GM19025 (cell line): ENCODE results near the gene USP49.
"Not testable (repeated sequence)": the region's sequence is repeated elsewhere in the genome, so short reads cannot be mapped to it uniquely, and the experiment has no call there.

Experiments
- ATAC-seq: cut with Tn5 transposase; IDR thresholded peaks from one replicate; pipeline ENCODE4 v1.9.1; 2021; ENCODE audit warnings: mild to moderate bottlenecking, low read depth, moderate library complexity; ENCODE audit not compliant: unreplicated experiment

Gene USP49

DNA sequence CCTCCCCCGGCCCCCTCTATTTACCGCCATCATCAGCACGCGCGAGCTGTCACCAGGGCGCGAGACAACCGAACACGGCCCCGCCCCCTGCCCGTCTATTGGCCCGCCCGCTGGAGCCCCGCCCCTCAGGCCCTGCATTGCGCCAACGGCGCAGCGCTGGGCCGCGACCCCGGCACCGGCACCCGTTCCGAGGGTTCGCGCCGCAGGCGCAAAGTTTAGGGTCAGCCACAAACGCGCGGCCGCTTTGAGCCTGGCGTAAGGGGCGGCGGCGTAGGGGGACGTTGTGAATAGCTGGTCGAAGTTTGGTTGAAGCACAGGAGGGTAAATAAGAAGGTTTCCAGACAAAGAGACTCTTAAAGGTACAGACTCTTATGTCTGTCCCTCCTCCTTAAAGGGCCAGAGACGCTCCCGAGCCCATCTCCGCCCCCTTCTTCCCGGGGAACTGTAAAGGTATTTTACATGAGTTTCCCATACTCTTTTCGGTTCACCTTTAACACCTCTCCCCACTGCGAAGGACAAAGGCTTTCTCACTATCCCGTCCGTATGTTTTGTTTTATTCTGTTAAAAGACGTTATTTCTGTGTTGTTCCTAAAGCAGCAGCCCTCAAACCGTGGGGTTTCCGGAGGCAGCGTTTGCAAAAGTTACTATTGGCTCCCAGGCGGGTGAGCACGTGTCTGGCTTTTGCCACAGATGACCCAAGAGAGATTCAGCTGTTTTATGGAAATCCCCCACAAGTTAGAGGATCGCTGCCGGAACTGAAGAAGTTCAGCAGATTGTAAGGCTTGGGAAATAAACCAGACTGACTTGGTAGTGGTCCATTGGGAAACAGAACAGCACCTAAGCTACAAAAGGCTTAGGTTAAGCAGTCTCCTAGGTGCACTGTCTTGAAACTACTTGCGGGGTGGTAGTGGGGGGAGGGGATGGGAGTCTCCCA lies at the start of gene USP49:
Gene USP49, minus strand, starts transcription at position 76 of the 934 bp plus-strand sequence. CDS start 88,392 bp downstream, outside the sequence.
- peak; percentile 85 for ATAC-seq

DNA sequence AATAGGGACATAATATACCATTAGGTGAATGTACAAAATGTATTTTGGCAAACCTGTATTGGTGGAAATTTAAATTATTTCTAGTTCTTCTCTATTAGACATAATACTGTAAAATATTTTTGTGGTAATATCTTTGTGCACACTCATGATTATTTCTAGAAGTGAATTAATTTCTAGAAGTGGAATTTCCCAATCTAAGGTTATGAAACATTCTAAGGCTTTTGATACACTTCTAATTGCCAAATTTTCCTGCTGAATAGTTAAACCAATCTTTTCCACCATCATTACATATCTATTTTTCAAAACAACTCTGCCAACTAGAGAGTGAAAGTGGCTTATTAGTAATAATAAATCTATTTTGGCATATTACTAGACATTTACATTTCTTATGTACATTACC lies 48.3 kb upstream of the USP49 start:
- ATAC-seq, result no peak

DNA sequence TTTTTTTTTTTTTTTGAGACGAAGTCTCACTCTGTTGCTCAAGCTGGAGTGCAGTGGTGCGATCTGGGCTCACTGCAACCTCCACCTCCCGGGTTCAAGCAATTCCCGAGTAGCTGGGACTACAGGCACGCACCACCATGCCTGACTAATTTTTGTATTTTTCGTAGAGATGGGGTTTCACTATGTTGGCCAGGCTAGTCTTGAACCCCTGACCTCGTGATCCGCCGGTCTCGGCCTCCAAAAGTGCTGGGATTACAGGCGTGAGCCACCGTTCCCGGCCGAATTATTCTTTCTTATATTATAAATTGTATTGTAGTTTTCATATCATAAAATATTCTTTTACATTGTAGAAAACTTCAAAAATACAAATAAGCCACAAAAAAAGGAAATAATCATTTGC lies 47.7 kb upstream of the USP49 start:
- ATAC-seq, result not testable (repeated sequence)

DNA sequence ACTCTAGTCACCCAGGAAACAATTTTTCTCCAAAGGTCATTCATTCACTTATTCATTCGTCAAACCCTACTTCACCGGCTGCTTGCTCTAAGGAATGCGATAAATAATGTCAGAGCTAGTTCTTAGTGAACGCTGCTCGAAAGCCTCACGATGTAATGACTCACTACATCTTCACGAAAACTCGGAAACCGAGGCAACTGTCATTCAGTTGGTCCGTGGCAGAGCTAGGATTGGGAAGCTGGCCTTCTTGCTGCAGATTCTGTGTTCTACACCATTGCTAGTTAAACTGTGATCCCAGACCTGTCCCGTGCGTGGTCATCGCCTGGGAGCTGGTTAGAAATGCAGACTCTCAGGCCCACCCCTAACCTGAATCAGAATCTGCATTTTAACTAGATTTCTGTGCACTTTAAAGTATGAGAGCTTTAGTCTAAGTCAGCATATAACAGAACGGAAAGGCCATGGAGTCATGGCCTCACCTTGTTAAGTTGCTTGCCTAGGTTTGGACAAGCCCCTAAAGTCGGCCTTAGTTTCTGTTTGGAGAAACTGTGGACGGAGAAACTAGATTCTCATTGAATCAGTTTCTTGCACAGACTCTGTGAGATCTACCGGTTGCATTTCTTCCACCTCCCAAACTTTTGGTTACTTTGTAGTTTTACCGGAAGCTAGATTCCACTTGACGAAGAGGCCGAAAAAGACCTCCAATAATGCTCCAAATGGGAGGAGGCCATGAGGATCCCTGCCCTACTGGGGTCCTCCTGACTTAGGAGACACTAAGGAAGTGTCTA lies 47.1 kb upstream of the USP49 start:
- no peak for ATAC-seq

DNA sequence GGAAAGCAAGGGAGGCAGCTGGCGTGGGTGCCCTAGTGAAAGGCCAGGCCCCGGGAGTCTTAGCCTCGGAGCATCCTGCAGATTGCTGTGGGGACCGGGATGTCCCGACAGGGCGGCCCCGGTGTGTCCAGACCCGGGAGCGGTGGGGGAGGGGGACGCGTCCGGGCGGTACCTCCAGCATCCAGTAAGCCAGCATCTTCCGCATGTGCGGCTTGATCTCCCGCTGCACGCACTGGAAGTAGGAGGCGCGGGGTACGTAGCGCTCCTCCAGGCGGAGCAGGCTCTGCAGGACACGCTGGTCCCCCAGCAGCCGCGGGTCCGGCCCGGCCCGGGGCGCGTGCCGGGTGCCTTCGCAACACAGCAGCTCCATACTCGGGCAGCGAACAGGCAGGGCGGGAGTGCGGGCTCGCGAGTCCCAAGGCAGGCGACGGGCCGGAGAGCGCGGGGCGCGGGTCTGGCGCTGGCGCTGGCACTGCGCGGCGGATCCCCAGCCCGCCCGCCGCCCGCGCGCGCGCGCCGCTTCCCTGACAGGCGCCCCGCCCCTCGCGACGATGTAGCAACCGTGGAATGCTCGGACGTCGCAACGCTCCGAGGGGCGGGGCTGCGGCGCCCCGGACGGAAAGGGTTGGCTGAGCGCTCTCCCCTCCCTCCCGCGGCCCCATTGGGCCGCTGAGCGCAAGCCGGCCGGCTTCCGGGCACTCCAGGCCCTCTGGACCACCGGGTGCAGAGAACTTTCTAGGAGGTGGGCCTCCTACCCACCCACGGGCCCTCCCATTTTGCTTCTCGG lies 46.3 kb upstream of the USP49 start, which contains the start of gene CCND3:
Gene CCND3, minus strand, starts transcription at position 529 of the 787 bp plus-strand sequence. Its CDS starts 159 bp downstream, at position 370.
- ATAC-seq, result peak; percentile 91

DNA sequence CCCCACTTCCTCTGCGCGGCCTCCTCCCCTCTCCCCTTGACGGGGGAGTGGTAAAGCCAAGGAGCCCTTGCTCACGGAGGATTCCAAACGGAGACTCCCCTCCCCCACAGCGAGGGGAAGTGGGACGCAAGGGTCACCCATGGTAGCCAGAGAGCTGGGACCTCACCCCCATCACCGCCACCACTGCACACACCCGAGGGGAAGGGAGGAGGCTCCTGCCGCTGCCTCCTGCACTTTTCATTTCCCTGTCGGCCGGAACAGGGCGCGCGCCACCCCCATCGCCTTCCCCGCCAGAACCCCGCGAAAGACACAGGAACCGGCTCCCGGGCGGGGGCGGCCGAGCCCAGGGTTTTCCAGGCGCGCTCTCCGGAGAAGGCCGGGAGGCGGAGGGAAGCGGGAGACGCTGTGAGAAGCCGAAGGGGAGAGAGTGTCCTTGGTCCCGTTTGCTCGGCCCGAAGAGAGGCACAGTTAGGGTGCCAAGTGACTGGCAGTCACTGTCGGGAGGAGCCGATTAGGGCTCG lies 45.6 kb upstream of the USP49 start:
- no peak for ATAC-seq

DNA sequence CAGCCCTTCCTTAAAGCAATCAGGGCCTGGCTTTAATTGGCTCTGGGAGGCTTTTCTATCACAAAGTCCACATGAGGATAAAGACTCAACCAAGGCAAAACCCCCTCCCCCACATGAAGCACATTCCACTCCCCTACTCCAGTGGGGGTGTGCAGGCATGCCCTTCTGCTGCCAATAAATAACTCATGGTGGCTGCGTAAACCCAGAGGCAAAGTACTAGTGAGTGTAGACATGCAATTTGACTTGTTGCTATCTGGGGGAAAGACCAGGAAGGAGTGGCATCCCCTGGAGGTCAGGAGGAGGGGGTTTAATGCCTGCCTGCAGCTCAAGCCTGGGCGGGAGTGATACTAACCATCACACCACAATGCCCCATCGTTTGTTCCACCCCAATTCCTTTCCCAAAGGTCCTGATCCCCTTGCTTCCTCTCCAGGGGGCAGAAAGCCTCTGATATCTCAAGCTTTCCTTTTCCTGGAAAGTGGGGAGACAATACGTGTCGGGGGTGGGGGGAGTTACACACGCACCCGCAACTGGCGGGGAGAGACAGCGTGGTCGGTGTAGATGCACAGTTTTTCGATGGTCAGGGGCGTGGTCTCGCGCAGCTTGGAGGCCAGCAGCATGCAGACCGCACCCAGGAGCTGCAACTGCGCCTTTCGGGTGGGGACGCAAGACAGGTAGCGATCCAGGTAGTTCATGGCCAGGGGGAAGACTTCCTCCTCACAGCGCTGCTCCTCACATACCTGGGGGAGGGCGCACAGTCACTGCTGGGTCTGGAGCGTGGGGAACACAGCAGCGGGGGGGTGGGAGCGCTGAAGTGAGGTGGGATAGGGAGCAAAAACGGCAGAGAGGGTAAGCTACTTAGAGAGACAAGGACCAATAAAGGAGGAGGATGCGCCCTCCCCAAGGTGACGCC lies 44.9 kb upstream of the USP49 start:
- ATAC-seq, result no peak

DNA sequence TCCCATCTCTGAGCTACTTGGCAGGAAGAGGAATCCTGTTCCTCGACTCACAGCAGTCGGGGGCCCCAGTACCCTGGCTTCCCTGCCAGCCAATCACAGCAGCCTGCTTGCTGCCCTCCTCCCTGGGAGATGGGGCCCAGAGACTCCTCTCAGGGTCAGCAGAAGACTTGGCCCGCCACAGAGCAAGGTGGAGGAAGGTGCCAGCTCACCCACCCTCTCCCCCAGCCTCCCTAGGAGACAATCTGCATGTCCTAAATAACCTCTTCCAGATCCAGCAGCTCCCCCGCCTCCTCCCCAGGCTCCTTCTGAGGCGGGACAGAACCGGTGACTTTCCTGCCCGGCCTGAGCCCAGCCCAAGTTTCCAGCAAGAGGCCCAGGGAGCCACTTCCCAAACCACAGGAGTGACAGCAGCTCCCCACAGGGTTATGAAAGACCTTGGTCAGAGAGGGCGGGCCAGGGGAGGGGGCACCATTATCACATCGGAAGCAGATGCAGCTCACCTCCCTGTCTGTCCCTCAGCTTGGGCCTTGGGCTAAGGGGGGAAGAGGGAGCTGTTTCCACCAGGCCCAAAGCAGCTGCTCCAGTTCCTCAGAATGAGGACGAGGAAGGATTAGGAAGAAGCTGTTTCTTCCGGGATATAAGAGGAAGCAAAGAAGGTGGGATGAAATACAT lies 44.1 kb upstream of the USP49 start:
- ATAC-seq, result no peak

DNA sequence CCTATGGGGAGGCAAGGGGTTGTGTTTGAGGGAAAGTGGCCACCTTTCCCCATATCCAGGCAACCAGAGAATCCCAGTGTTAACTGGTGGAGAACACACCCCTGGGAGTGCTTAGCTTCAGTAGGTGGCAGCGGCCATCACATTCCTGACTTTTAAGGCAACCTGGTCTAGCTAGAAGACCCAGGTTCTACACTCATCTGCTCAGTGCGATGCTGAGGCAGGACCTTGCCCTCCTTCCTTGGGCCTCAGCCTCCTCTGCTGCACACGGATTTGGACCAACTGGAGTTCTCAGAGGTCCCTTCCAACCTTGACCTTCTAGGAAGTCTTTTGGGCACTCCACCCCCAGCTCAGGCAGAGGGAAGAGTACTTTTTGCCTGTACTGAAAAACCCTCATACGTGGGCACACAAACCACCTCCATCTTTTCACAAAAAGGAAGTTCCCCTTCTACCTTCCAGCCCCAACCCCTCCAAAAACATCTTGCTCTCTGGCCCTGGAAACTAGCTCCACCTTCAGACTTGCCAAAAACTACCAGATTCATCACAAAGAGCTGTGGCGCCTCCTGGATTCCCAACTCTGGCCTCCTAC lies 43.5 kb upstream of the USP49 start:
- ATAC-seq, result no peak

DNA sequence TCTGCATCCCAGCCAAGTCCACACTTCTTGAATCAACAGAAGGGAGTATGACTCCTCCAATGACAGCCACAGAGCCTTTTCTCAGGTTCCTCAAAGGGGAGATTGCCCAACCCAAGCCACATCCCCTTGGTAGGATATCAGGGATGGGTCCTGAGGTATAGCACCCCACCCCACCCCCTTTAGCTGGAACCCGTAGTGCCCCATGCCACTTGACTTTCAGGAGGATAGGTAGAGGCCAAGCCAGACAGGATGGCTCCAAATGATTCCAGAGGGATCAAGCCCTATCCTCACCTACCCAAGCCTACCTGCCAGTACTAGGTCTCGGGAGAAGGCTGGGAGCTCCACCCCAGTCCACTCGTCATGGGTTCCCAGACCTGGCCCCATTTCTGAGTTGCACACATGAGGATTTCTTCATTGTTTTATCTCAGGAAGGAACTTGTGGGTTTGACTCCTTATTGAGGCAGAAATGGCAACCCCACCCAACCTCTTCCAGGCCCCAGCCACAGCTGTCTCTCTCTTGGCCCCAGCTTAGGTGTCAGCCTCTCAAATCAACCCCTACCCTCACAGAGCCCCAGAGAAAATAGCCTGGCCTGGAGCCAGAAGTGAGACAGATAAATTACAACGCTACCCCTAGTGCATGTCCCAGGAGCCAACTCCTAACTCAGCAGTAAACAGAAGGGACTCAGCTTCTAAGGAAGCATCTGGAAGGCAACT lies 42.8 kb upstream of the USP49 start:
- ATAC-seq, result no peak

DNA sequence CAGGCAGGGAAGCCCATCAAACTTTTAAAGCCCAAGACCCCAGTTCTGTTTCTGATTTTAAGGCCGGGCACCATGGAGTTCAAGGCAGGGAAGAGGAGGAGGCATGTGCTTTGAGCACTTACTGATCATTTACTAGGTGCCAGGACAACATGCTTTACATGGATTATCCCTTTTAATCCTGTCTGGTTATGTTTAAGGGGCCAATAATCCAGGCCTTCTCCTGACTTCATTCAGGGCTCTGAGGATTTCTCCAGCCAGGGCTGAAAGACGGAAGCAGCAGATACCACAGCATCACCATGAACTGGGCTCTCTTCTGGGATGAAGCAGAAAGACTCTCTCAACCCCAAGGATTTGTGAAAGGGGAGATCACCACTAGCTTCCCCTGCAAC lies 42.3 kb upstream of the USP49 start:
- no peak for ATAC-seq

DNA sequence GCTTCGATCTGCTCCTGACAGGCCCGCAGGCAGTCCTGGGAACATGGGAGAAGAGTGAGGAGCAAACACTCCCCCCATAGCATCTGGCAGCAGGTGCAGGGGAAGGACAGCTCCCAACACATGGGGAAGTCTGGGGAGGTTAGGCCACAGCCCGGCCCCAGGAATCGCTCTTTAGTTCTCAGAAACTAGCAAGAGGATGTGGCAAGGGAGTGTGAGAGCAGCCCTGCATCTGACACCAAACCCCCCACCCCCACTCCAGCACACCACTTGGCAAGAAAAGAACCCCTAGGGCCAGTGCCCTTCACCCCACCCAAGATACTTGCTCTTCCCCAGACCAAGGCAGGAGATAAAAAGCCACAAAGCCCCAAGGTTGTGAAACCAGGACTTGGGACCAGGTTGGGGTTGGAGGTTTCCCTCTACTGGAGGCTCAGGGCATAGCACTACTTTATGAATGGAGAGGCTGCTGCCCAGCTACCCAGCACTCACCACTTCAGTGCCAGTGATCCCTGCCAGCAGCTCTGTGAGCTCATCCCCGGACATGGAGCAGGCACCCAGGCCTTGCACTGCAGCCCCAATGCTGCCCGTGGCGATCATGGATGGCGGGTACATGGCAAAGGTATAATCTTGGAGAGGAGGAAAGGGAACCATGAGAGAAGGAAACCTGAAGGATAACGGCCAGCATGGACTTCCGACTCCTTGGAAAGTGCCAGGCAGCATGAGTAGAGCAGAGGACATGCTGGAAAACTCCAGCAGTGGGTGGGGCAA lies 41.1 kb upstream of the USP49 start:
- ATAC-seq, result no peak

DNA sequence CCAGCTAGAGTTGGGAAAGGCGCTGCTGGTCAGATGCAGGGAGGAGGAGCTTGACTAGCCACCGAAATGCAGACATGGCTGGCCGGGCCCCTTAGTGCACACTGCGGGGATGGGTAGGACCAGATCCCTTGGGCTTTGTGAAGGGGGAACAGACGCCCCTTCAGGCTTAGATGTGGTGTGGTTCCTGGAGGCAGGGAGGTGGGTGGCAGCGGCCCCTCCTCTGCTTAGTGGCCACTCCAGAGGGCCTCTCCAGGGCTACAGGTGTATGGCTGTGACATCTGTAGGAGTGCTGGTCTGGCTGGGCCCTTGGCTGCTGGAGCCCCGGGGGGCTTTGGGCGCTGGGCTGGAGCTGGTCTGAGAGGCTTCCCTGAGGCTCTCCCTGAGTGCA lies 40.5 kb upstream of the USP49 start:
- ATAC-seq, result no peak

DNA sequence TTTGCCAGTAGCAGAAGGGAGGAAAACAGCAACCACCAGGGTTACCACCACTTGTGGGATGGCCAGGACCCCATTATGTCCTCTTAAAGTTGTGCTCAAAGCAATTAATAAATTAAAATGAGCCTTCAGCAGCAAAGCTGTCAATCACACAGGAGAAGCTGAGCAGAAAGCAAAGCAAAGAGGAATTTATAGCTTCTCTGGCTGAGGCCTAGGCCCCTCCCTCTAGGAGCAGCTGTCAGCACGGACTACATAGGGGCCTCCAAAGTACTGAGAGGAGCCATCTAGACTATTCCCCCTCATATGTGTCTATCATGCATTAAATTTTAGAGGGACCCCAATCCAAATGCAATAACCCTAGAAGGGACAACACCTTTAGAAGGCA lies 40.0 kb upstream of the USP49 start:
- ATAC-seq, result no peak

DNA sequence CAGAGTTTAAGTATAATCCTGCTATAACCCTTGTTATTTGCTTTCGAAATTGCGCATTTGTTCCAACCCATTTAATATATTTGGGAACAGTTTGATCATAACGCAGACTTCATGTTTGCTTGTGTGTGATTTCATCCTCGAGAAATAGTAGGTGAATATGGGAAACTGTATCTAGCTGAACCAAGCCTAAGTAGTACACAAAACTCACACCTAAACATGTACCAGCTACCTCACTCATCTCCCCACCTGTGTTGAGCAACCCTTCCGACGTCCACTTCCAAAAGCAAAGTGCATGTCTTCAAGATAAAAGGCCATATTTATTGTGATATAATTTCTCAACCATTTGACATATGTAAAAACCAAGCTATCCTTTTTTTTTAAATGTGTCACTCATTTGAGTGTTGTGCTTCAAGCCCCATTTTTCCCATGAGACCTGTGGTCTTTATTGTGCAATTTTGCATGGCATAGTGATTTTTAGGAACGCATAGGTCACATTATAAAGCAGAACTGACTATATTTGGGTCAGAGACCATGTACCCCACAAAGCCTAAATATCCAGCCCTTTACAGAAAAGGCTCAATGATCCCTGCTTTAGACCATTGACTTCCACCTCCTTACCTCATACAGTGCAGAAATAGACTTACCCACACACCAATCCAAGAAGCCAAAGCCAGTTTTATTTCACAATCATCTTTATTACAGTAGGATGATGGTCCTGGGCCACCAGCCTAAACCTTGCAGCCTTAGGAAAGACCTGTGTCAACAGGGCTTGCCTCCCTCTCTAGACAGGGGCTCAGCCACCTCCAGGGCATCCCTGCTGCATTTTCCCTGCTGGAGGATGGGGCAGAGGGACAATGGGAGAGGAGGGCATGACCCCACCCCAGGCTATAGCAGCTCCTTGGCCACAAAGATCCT lies 39.4 kb upstream of the USP49 start:
- ATAC-seq, result no peak

DNA sequence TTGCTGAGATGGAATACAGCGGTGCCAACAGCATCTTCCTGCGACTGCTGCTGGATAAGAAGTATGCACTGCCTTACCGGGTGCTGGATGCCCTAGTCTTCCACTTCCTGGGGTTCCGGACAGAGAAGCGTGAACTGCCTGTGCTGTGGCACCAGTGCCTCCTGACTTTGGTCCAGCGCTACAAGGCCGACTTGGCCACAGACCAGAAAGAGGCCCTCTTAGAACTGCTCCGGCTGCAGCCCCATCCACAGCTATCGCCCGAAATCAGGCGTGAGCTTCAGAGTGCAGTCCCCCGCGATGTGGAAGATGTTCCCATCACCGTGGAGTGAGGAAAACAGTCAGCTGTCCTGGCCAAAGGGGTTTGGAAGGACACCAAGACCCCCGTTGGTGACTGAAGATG lies 37.2 kb upstream of the USP49 start:
- no peak for ATAC-seq
